H9 (cell line): ENCODE results near the gene SETD4. TPM values are rescaled to one million over a fixed set of nuclear protein-coding genes. Genes with fewer than 3 reads are reported as not detected.

Experiments
- DNase-seq: peaks from one replicate; pipeline ENCODE4 v3.0.0-alpha.2; 2017
- H2AFZ ChIP-seq: one replicate; pipeline ENCODE4 v1.6.1; 2013; ENCODE audit warnings: mild to moderate bottlenecking, low read length, control low read depth, moderate library complexity
- H2AK5ac ChIP-seq: 2 replicates; pipeline ENCODE4 v1.6.1; 2013; ENCODE audit warnings: low read length, control low read depth, mixed read lengths; ENCODE audit not compliant: insufficient read length
- H2BK120ac ChIP-seq: one replicate; pipeline ENCODE4 v1.6.1; 2013; ENCODE audit warnings: low read depth, mild to moderate bottlenecking, low read length, control low read depth, inconsistent platforms; ENCODE audit not compliant: poor library complexity, severe bottlenecking
- H2BK12ac ChIP-seq: 2 replicates; pipeline ENCODE4 v1.6.1; 2013; ENCODE audit warnings: low read length, control low read depth, mixed read lengths, low read depth; ENCODE audit not compliant: insufficient read length
- H2BK15ac ChIP-seq: 2 replicates; pipeline ENCODE4 v1.6.1; 2013; ENCODE audit warnings: low read depth, low read length, control low read depth
- H2BK20ac ChIP-seq: one replicate; pipeline ENCODE4 v1.6.1; 2013; ENCODE audit warnings: low read depth, mild to moderate bottlenecking, low read length, control low read depth, inconsistent platforms; ENCODE audit not compliant: poor library complexity, severe bottlenecking
- H2BK5ac ChIP-seq: 2 replicates; pipeline ENCODE4 v1.6.1; 2013; ENCODE audit warnings: low read length, control low read depth, mixed read lengths; ENCODE audit not compliant: insufficient read length
- H3K14ac ChIP-seq: 2 replicates; pipeline ENCODE4 v1.6.1; 2013; ENCODE audit warnings: low read length, control low read depth; ENCODE audit not compliant: insufficient read depth
- H3K18ac ChIP-seq: 2 replicates; pipeline ENCODE4 v1.6.1; 2013; ENCODE audit warnings: low read depth, mild to moderate bottlenecking, mixed read lengths, low read length, control low read depth; ENCODE audit not compliant: insufficient read length
- H3K23ac ChIP-seq: 2 replicates; pipeline ENCODE4 v1.6.1; 2013; ENCODE audit warnings: low read length, control low read depth, mixed read lengths, low read depth; ENCODE audit not compliant: insufficient read length
- H3K23me2 ChIP-seq: 2 replicates; pipeline ENCODE4 v1.6.1; 2013; ENCODE audit warnings: low read depth, mild to moderate bottlenecking, mixed read lengths, low read length, control low read depth; ENCODE audit not compliant: insufficient read length, poor library complexity, severe bottlenecking
- H3K27ac ChIP-seq: 2 replicates; pipeline ENCODE4 v1.5.1; 2013; ENCODE audit warnings: low read length, control low read depth, mixed read lengths, low read depth; ENCODE audit not compliant: insufficient read length
- H3K27me3 ChIP-seq: 2 replicates; pipeline ENCODE4 v1.6.1; 2013; ENCODE audit warnings: low read length, control low read depth, inconsistent platforms; ENCODE audit not compliant: insufficient read depth
- H3K4ac ChIP-seq: 2 replicates; pipeline ENCODE4 v1.6.1; 2013; ENCODE audit warnings: low read depth, mild to moderate bottlenecking, control low read depth, inconsistent platforms, low read length, moderate library complexity
- H3K4me1 ChIP-seq: 2 replicates; pipeline ENCODE4 v1.6.1; 2013; ENCODE audit warnings: low read length, control low read depth, inconsistent platforms; ENCODE audit not compliant: insufficient read depth
- H3K4me2 ChIP-seq: 2 replicates; pipeline ENCODE4 v1.6.1; 2013; ENCODE audit warnings: low read length, control low read depth, mixed read lengths; ENCODE audit not compliant: insufficient read length, insufficient read depth
- H3K56ac ChIP-seq: 2 replicates; pipeline ENCODE4 v1.6.1; 2013; ENCODE audit warnings: low read depth, mild to moderate bottlenecking, mixed read lengths, low read length, control low read depth; ENCODE audit not compliant: insufficient read length
- H3K79me1 ChIP-seq: 2 replicates; pipeline ENCODE4 v1.6.1; 2013; ENCODE audit warnings: low read depth, mild to moderate bottlenecking, moderate library complexity, low read length, control low read depth, inconsistent platforms; ENCODE audit not compliant: insufficient read depth, poor library complexity, severe bottlenecking
- H3K79me2 ChIP-seq: 2 replicates; pipeline ENCODE4 v1.6.1; 2013; ENCODE audit warnings: low read length, control low read depth, inconsistent platforms; ENCODE audit not compliant: insufficient read depth
- H3K9ac ChIP-seq: 2 replicates; pipeline ENCODE4 v1.6.1; 2013; ENCODE audit warnings: low read length, control low read depth, mixed read lengths; ENCODE audit not compliant: insufficient read length; ENCODE audit errors: extremely low read depth
- H3K9me3 ChIP-seq: one replicate; pipeline ENCODE4 v1.6.1; 2013; ENCODE audit warnings: low read depth, low read length, inconsistent platforms; ENCODE audit not compliant: control insufficient read depth
- H3T11ph ChIP-seq: one replicate; pipeline ENCODE4 v1.6.1; 2013; ENCODE audit warnings: mild to moderate bottlenecking, low read length, control low read depth, inconsistent platforms
- H4K20me1 ChIP-seq: one replicate; pipeline ENCODE4 v1.6.1; 2013; ENCODE audit not compliant: control insufficient read depth, insufficient read length, insufficient read depth
- H4K5ac ChIP-seq: 2 replicates; pipeline ENCODE4 v1.6.1; 2013; ENCODE audit warnings: low read depth, mild to moderate bottlenecking, mixed read lengths, low read length, control low read depth; ENCODE audit not compliant: insufficient read length
- H4K8ac ChIP-seq: replicated peaks from 2 replicates; pipeline ENCODE4 v1.6.1; 2013; ENCODE audit warnings: low read length, control low read depth, mixed read lengths, low read depth; ENCODE audit not compliant: insufficient read length
- H4K91ac ChIP-seq: 2 replicates; pipeline ENCODE4 v1.6.1; 2013; ENCODE audit warnings: low read depth, mild to moderate bottlenecking, moderate library complexity, mixed read lengths, low read length, control low read depth; ENCODE audit not compliant: insufficient read length
- H3K27ac Mint-ChIP-seq, 3 experiments: 2 replicates in 2 of 3; 3 replicates in 1 of 3; pipeline ENCODE4 v1.8.0; 2020 to 2021; ENCODE audit warnings: mixed read lengths in 3 of 3, mild to moderate bottlenecking in 1 of 3, moderate library complexity in 1 of 3
- H3K27me3 Mint-ChIP-seq: 2 replicates; pipeline ENCODE4 v1.8.0; 2021; ENCODE audit warnings: low read depth, mild to moderate bottlenecking, moderate library complexity, mixed read lengths
- H3K36me3 Mint-ChIP-seq, 3 experiments: 2 replicates in 2 of 3; 3 replicates in 1 of 3; pipeline ENCODE4 v1.8.0; 2020 to 2021; ENCODE audit warnings: low read depth in 3 of 3, mixed read lengths in 3 of 3; ENCODE audit not compliant: insufficient read depth in 1 of 3
- H3K4me1 Mint-ChIP-seq, 2 experiments: 2 replicates each; pipeline ENCODE4 v1.8.0; 2020; ENCODE audit warnings: mixed read lengths in 2 of 2
- H3K4me3 Mint-ChIP-seq, 2 experiments: 2 replicates in 1 of 2; 3 replicates in 1 of 2; pipeline ENCODE4 v1.8.0; 2020 to 2021; ENCODE audit warnings: mild to moderate bottlenecking in 2 of 2, mixed read lengths in 2 of 2, moderate library complexity in 1 of 2
- H3K9me3 Mint-ChIP-seq, 2 experiments: 2 replicates in 1 of 2; 3 replicates in 1 of 2; pipeline ENCODE4 v1.8.0; 2020; ENCODE audit warnings: mild to moderate bottlenecking in 2 of 2, mixed read lengths in 2 of 2, moderate library complexity in 1 of 2
- CTCF ChIP-seq: fragments of 200-600 bp; sonication (generic); conservative IDR thresholded peaks from 3 replicates; pipeline ENCODE4 v1.8.0; 2021; ENCODE audit warnings: antibody characterized with exemption, mild to moderate bottlenecking
- WGBS: extraction: QIAGEN DNeasy Blood & Tissue Kit; methylation state at CpG from one replicate; pipeline ENCODE4 v1.1.7; 2013; ENCODE audit warnings: missing lambda C conversion rate, low lambda C conversion rate, mixed read lengths; ENCODE audit not compliant: insufficient read length; ENCODE audit errors: extremely low coverage; 5-methylcytosine and 5-hydroxymethylcytosine counted together
- total RNA-seq: library from RNA; stranded (reverse); gene quantifications from 2 replicates; pipeline ENCODE4 v1.2.1, GENCODE V29; 2021

SETD4 gene
- total RNA-seq, 1 experiment from 2014 or later: 52.5 TPM

DNA sequence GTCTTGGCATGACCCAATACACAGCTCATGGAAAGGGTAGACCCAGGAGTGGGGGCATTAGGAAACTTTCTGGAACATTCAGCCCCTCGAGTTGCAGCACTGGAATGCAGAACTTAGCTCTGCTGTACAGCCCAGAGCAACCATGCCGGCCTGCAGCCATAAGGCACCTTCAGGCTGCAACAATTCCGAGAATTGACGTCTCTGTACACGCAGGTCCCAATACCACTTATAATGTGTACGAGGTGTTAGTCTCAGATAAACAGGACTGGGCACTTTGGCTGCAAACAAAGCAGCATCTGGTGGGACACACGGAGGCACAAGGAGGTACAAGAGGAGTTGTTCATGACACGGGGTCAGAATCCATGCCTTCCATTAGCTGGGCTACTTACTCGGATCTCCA is 17.4 kb upstream of the SETD4 start:
- Histone ChIP-seq H3K79me2 (no peaks in the 10 kb centered on the region), H4K5ac (no peak overlapping the region), H3K56ac (no peak overlapping the region), H2BK20ac (no peak overlapping the region), H3K23me2 (no peaks in the 10 kb centered on the region), H3K18ac (no peak overlapping the region), H3K4me1 (peaks cover 5% of the 10 kb centered on the region), H2BK120ac (no peak overlapping the region), H3K14ac (no peak overlapping the region), H3K9ac (no peak overlapping the region), H3K79me1 (no peaks in the 10 kb centered on the region), H2AK5ac (no peak overlapping the region), H3K4me2 (no peak overlapping the region), H4K20me1 (no peaks in the 10 kb centered on the region), H3K9me3 (no peaks in the 10 kb centered on the region), H3K27ac (no peak overlapping the region), H3K4ac (no peak overlapping the region), H4K91ac (no peak overlapping the region), H3T11ph (no peak overlapping the region), H3K27me3 (no peaks in the 10 kb centered on the region), H2BK5ac (no peak overlapping the region), H3K23ac (no peak overlapping the region), H2BK12ac (no peak overlapping the region), H2BK15ac (no peak overlapping the region), H4K8ac (no peak overlapping the region), H2AFZ (no peak overlapping the region)
- TF ChIP-seq CTCF: no peak
- Mint-ChIP-seq H3K4me3 (no peak overlapping the region), H3K9me3 (no peaks in the 10 kb centered on the region), H3K4me1 (peaks cover 11 to 21% of the 10 kb centered on the region in 2 experiments), H3K27me3 (no peaks in the 10 kb centered on the region), H3K36me3 (peaks cover 0 to 1% (median 0%) of the 10 kb centered on the region in 3 experiments; a peak in 2 of 7 replicates), H3K27ac (no peak overlapping the region)
- no peak for DNase-seq
- no CpG with 5 or more reads among the region's 9 CpGs for WGBS
